ENCODE data around the gene ADAMTS17.

Gene ADAMTS17

GRCh38 chr15:99953886-99954285 is 387.9 kb downstream of the ADAMTS17 start:
- TF ChIP-seq, protein P1, sequence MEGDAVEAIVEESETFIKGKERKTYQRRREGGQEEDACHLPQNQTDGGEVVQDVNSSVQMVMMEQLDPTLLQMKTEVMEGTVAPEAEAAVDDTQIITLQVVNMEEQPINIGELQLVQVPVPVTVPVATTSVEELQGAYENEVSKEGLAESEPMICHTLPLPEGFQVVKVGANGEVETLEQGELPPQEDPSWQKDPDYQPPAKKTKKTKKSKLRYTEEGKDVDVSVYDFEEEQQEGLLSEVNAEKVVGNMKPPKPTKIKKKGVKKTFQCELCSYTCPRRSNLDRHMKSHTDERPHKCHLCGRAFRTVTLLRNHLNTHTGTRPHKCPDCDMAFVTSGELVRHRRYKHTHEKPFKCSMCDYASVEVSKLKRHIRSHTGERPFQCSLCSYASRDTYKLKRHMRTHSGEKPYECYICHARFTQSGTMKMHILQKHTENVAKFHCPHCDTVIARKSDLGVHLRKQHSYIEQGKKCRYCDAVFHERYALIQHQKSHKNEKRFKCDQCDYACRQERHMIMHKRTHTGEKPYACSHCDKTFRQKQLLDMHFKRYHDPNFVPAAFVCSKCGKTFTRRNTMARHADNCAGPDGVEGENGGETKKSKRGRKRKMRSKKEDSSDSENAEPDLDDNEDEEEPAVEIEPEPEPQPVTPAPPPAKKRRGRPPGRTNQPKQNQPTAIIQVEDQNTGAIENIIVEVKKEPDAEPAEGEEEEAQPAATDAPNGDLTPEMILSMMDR (conservative IDR thresholded peaks at IDR 0.05): no peak
- no peak for TF ChIP-seq ZFX (IDR thresholded peaks at IDR 0.05)
- H3K27ac ChIP-seq: no peak overlapping the region

DNA sequence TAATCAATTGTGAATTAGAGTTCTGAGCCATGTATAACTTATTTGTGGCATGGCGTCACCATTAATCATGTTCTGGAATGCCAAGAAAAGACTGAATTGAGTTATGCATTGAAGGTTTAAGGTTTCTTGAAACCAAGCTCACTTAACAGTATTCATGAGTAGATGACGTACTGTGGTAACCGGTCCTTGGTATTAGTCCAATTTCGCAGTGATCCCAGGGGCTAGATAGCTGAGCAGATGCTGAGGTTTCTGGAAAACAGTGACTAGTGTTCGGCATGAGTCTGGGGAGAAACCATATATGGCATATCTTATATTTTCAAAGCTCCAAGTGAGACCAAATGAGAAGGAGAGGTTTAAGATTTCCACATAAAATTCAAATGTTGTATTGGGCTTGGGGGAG is 390.3 kb downstream of the ADAMTS17 start:
- no peak overlapping the region for H3K27ac ChIP-seq
- TF ChIP-seq, protein P1 (conservative IDR thresholded peaks at IDR 0.05): no peak
- TF ChIP-seq ZFX (IDR thresholded peaks at IDR 0.05): no peak

GRCh38 chr15:99944131-99944530 is 397.6 kb downstream of the ADAMTS17 start:
- TF ChIP-seq, protein P1 (conservative IDR thresholded peaks at IDR 0.05): no peak
- no peak for TF ChIP-seq ZFX (IDR thresholded peaks at IDR 0.05)
- no peak overlapping the region for H3K27ac ChIP-seq

GRCh38 chr15:99943466-99943865 is 398.3 kb downstream of the ADAMTS17 start:
- no peak overlapping the region for H3K27ac ChIP-seq
- TF ChIP-seq ZFX (IDR thresholded peaks at IDR 0.05): no peak
- TF ChIP-seq, protein P1 (conservative IDR thresholded peaks at IDR 0.05): no peak

GRCh38 chr15:99932676-99933402 is 408.9 kb downstream of the ADAMTS17 start:
- H3K27ac ChIP-seq: no peak overlapping the region
- no peak for TF ChIP-seq ZFX (IDR thresholded peaks at IDR 0.05)
- TF ChIP-seq, protein P1 (conservative IDR thresholded peaks at IDR 0.05): no peak

DNA sequence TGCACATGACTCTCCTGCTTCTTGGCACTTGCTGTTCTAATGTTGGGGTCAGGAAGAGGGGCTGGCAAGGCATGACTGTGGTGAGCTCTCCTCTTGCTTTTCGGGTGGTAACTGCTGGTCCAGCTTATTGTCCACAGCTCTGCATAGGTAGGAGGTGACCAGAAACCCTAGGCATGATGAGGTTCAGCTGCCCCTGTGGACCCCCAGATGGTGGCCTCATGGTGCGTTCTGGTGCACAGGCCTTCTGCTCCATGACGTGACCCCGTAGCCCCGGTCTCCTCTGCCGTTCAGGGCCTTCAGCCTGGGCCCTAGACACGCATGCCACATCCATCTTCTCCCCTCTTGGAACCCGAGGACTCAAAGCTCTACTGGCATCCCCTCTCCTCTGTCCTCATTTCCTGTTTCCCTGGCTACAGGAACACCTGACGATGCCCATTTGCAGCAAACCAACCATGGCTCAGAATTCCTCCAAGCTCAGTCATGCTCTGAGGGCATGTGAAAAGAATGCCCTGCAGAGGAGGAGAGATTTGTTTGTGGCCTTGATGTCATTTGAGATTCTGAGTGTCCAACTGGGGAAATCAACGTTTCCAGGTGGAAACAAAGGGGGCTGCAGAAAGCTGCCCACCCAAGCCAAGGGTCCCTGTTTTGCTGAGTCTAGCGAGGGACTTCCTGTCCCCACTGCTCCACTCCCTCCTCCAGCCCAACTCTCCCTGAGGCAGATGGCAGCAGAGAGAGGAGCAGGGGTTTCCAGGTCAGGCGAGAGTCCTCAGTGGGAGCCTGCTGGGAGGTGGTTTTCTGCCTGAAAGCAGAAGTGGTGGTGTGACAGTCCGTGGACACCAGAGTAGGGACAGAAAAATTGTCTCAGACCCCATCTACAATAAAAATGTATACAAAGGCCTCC is 409.8 kb downstream of the ADAMTS17 start:
- no peak for TF ChIP-seq ZFX (IDR thresholded peaks at IDR 0.05)
- TF ChIP-seq, protein P1 (conservative IDR thresholded peaks at IDR 0.05): no peak
- H3K27ac ChIP-seq: no peak overlapping the region

DNA sequence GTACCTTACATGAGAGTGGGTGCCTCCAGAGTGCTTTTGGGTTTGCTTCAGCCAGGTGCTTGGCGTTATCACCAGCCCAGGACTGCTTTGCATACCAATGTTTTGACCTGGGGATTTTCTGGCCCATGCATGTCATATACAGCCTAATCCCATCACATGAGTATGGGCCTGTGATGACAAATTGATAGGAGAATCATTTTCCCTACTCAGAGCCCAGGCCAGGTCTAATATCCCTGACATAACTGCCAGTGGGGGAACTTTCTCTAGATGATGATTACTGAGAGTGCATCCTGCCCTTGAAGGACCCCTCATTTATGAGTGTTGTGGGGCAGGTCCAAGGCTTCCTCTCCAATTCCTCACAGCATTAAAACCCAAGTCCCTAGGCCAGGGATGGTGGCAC is 411.1 kb downstream of the ADAMTS17 start:
- no peak for TF ChIP-seq ZFX (IDR thresholded peaks at IDR 0.05)
- TF ChIP-seq, protein P1 (conservative IDR thresholded peaks at IDR 0.05): no peak

More for the DNA sequence above, 411.1 kb downstream of the ADAMTS17 start:
- no peak overlapping the region for H3K27ac ChIP-seq
